NB4 (cell line): ENCODE measurements around the gene HS3ST3A1.

Source experiments
- DNase-seq: peaks from one replicate; pipeline ENCODE4 v3.0.0; 2010; ENCODE audit warnings: low read depth
- H3K4me3 ChIP-seq: one replicate; pipeline ENCODE4 v1.5.1; 2011; ENCODE audit warnings: mild to moderate bottlenecking, low read depth, low read length, moderate library complexity
- CTCF ChIP-seq: IDR thresholded peaks from one replicate; pipeline ENCODE4 v1.5.1; 2012; ENCODE audit warnings: low read depth, low read length
- MAX ChIP-seq: IDR thresholded peaks from 2 replicates; pipeline ENCODE4 v1.6.1; 2011; ENCODE audit warnings: low read depth, low read length
- MYC ChIP-seq: IDR thresholded peaks from 2 replicates; pipeline ENCODE4 v1.6.1; 2011; ENCODE audit warnings: low read depth, low read length
- POLR2A ChIP-seq: IDR thresholded peaks from 2 replicates; pipeline ENCODE4 v1.6.1; 2011; ENCODE audit warnings: mild to moderate bottlenecking; ENCODE audit not compliant: insufficient read length; ENCODE audit errors: extremely low read depth

Gene HS3ST3A1

GRCh38 chr17:13539421-13539820, 62.3 kb downstream of the HS3ST3A1 start:
- no peak for DNase-seq
- TF ChIP-seq CTCF (no peak), MAX (no peak), MYC (no peak), POLR2A (no peak)
- no peak overlapping the region for H3K4me3 ChIP-seq

- no peak overlapping the region for H3K4me3 ChIP-seq
- DNase-seq = no peak
Measured at GRCh38 chr17:13538841-13539411, 62.8 kb downstream of the HS3ST3A1 start.

GRCh38 chr17:13537871-13538643, 63.7 kb downstream of the HS3ST3A1 start:
- H3K4me3 ChIP-seq = no peak overlapping the region
- TF ChIP-seq CTCF = no peak
- no peak for TF ChIP-seq MAX
- TF ChIP-seq POLR2A = no peak
- TF ChIP-seq MYC = no peak
- no peak for DNase-seq

More at GRCh38 chr17:13538841-13539411, 62.8 kb downstream of the HS3ST3A1 start:
- no peak for TF ChIP-seq MYC
- no peak for TF ChIP-seq MAX
- TF ChIP-seq CTCF = no peak
- TF ChIP-seq POLR2A = no peak

GRCh38 chr17:13537167-13537731, 64.5 kb downstream of the HS3ST3A1 start:
- TF ChIP-seq CTCF = no peak
- TF ChIP-seq MAX = no peak
- no peak for TF ChIP-seq POLR2A
- TF ChIP-seq MYC = no peak
- no peak for DNase-seq
- H3K4me3 ChIP-seq = no peak overlapping the region

- TF ChIP-seq CTCF = no peak
- no peak for TF ChIP-seq MYC
- TF ChIP-seq MAX = no peak
- no peak for TF ChIP-seq POLR2A
- H3K4me3 ChIP-seq = no peak overlapping the region
- no peak for DNase-seq
Measured at GRCh38 chr17:13534946-13535345, 66.8 kb downstream of the HS3ST3A1 start.
